GM19193 (cell line): ENCODE measurements around the gene KIAA1143.

Experiments
- POLR2A ChIP-seq: IDR thresholded peaks from 4 replicates; pipeline ENCODE4 v1.6.1; 2011; ENCODE audit not compliant: insufficient read depth, insufficient read length; ENCODE audit errors: extremely low read depth

Gene KIAA1143

GRCh38 chr3:44721231-44722102 lies 40.0 kb downstream of the KIAA1143 start:
- no peak for TF ChIP-seq POLR2A

- no peak for TF ChIP-seq POLR2A
Measured at GRCh38 chr3:44712455-44713075, 48.9 kb downstream of the KIAA1143 start, which contains the start of gene ZNF502. Gene ZNF502 (plus strand): TSS chr3:44712660. CDS start chr3:44720262, 7,602 bp downstream.
